Activated naive CD8-positive, alpha-beta T cell treated with anti-CD3 and anti-CD28 coated beads, Interleukin-2, amount 50 U/mL, for 16 hours (primary cell): ENCODE data around the gene CD163.
"Not testable (repeated sequence)": the region's sequence is repeated elsewhere in the genome, so short reads cannot be mapped to it uniquely, and the experiment has no call there.

Source experiments
- DNase-seq: peaks from one replicate; pipeline ENCODE4 v3.0.0-alpha.2; 2020; ENCODE audit warnings: low read depth, low spot score

CD163 gene

DNA sequence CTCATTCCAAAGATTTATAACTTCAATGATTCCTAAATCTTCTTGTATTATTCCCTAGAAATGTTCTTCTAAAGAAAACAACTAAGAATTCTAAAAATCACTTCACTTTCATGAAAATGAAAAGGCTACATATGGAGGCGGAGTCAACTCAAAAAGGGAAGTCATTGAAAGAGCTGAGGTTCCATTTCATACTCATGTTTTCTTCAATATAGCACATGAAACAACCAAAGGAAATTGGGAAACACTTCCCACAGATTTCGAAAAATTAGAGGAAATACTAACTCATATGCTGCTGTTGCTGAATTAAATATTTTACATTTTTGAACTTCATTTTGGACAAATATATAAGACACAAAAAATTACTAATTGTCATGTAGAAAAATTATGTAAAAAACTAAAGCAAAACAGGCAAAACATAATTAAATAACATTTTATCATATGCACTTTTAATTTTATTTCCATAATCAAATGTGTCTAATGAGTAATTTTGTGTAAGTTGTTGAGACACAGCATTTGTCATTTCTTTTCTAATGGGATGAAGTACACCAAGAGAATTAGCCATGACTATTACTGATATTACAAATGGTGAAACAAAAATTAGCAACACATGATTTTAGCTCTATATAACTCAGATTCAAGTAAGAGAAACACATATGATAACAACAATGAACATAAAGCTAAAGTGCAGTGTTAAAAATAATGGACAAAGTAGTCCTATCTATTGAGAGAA, at the start of gene CD163:
Gene CD163, minus strand, starts transcription at position 92 of the 730 bp plus-strand sequence. Its CDS starts 87 bp downstream, at position 5.
- DNase-seq: no peak

DNA sequence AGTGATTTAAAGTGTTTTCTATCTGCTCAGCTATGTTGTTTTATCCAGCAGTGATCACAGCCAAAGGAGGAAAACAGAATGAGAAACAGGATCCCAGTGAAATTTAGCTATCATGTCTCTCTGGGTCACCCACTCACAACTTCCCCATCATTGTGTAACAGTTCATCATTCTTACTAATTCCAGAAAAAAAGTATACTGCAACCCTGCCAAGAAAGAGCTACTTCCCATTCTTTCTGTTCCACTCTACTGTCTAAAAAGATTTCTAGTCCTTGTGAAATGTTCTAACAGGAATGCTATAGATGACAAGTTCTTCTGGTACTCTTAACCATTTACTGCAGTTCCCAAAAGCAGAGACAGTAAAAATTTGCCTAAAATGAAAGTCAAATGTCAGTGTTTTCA, 39.2 kb upstream of the CD163 start:
- DNase-seq: no peak

DNA sequence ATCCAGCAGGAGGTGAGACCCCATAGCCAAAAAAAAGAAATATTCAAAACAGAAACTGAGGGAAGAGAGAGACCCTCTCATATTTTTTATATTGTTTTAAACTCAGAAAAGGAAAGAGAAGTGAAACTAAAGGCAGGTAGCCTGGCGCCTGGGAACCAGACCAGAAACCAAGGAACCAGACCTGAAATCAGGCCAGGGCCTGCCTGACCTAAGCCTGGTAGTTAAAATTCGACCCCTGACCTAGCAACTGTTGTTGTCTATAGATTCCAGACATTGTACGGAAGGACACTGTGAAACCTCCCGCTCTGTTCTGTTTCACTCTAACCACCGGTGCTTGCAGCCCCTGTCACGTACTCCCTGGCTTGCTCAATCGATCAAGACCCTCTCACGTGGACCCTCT, 38.5 kb upstream of the CD163 start:
- DNase-seq: no peak

DNA sequence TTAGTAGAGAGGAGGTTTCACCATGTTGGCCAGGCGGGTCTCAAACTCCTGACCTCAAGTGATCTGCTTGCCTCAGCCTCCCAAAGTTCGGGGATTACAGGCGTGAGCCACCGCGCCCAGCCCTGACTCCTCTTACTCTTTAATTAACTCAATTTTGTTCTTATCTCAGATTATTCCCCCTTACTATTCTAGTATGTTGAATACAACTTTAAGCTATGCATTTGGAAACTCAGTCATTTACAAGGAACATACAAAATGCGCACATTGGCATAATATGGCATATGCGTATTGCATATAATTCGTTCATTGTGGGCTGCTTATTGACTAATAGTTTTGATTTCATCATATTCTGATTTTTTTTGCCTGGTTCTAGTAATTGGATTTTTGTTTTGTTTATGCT, 10.8 kb upstream of the CD163 start:
- DNase-seq: no peak

DNA sequence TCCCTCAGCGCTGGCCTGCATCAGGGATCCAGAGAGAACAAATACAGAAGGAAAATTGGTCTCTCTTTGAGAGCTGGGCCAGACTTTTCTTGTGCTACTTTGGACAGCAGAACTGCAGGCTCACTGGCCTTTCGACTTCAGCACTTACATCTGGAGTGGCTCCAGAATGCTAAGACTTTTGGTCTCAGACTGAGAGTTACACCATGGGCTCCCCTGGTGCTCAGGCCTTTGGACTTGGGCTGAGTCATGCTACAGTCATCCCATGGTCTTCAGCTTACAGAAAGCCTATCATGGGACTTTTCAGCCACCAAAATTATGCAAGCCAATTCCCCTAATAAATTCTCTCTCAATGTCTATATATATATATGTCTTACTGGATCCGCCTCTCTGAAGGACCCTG, 9.0 kb upstream of the CD163 start:
- no peak for DNase-seq

DNA sequence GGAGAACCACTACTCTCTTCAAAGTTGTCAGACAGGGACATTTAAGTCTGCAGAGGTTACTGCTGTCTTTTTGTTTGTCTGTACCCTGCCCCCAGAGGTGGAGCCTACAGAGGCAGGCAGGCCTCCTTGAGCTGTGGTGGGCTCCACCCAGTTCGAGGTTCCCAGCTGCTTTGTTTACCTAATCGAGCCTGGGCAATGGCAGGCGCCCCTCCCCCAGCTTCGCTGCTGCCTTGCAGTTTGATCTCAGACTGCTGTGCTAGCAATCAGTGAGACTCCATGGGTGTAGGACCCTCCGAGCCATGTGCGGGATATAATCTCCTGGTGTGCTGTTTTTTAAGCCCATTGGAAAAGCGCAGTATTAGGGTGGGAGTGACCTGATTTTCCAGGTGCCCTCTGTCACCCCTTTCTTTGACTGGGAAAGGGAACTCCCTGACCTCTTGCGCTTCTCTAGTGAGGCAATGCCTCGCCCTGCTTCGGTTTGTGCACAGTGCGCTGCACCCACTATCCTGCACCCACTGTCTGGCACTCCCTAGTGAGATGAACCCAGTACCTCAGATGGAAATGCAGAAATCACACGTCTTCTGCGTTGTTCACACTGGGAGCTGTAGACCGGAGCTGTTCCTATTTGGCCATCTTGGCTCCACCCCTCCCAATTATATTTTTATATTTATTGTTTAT, 6.4 kb upstream of the CD163 start:
- DNase-seq: not testable (repeated sequence)

DNA sequence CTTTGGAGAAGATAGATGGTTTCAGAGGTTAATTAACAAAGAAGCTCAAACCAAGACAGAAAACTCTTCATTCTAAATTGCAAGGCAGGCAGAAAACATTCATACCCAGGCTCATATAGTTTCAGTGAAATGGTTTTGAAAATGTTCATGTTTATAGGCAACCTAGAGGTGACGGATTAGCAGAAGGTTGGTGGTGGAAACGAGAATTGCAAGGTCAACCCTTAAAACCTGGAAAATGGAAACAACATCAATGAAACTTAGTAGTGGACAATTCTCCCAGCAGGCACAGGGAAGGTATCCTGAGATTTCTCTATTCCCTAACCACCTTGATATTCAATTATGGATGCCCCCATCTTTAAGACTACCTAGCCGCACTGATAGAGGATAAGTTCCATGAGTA, 965 bp downstream of the CD163 start:
- DNase-seq: no peak

DNA sequence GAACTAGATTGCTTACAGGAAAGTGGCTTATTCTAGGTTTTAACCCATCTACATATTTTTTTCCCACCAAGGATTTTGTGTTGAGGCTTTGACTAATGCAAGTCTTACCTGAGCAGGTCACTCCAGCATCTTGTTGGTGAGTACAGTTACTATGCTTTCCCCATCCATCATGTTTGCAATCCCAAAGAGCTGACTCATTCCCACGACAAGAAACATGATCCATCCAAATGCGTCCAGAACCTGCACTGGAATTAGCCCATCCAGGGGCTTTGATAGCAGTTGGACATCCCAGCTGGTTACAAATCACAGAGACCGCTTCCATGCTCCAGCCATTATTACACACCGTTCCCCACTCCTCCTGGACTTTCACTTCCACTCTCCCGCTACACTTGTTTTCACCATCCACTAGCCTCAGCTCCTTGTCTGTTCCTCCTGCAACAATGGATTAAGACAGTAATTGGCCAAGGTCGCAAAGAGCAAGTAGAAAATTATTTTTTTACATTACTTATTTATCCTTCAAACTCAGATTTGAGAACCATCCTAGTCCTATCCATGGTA, 2.5 kb downstream of the CD163 start:
- DNase-seq: no peak

DNA sequence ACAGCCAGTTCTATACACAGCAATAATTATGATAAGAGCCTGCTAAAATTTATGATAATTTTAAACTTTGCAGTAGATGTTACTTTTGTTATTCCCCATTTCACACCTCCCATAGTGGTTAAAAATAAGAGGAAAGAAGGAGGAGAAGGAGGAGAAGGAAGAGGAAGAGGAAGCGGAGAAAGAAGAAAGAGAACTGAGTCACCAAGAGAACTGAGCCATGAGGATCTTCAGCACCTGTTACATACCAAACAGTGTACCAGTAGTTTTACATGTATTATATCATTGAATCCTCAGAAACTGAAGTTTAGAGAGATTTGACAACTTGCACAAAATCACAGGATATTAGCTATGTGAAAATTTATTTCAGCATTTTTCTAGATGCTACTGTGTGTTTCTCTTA, 3.9 kb downstream of the CD163 start:
- DNase-seq: no peak

DNA sequence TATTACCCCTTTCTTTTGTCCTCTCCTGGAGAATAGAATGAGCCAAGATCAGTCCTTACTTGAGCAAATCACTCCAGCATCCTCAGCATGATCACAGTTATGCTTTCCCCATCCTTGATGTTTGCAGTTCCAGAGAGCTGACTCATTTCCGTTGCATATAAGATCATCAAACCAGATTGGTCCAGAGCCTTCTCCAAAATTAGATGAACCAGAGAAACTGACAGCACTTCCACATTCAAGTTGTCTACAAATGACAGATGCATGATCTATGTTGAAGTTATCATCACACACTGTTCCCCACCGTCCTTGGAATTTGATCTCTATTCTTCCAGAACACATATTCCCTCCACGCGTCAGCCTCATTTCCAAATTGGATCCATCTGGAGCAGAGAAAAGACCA, 4.8 kb downstream of the CD163 start:
- DNase-seq: no peak

DNA sequence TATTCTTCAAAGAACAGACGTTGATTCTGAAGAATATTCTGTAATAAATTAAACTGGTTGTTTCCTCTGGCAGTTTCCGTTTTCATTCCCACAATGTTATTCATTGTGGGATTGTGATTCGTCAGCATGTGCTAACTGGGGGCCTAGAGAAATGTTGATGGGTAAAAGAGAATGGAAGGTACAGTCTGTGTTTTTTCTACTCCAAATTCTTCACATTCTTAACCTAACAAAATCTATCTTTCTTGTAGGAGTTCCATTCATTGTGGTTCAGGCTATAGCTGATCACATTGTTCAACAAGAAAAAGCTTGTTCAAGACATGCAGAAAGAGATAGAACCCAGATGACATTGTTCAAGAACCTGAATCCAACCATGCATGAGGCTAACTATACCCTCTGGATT, 5.9 kb downstream of the CD163 start:
- DNase-seq: no peak

DNA sequence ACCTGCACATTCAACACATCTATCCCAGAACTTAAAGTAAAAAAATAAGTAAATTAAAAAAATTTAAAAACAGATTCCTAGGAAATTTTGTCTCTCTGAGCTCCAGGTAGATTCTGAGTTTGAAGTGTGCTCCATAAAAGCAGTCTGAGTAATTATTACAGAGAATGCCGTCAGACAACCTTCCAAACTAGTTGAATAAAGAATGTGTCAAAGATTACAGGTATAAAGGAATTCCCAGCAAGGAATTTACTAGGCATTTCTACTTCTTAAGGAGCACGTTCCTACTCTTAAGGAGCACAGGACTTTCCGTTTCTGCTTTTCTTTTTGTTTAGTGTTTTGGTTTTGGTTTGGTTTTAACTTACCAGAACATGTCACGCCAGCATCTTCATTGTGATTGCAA, 7.1 kb downstream of the CD163 start:
- no peak for DNase-seq

DNA sequence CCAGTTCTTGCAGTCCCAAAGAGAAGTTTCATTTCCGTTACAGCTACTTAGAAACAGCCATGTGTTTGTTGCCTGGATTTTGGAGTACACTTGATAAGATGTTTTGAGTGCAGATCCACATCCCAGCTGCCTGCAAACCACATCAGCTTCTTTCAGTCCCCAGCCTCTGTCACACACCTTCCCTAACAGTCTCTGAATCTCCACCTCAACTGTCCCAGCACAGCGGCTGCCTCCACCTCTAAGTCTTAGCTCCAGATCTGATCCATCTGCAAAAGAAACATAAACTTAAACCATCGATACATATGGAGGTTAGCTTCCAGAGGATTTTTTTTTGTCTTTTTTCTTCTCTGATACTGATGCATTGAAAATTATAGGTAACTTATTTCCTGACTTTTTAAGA, 8.4 kb downstream of the CD163 start:
- no peak for DNase-seq

DNA sequence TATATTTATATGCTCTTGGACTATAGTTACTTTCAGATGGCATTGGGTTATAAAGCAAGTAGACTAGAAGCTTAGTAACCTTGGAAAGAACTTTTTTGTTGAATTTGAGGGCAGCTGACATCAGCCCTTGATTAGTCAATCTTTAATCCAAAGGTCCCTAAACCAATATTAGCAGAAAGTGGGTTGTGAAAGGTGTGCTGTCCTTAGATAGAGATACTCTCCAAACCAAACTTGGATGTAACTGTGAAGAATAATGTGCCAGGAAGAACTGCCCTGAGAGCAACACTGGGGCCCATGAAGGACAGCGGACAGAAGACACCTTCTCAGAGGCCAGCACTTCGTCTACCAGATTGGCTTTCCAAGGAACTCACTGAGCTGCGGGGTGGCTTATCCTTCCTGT, 10.6 kb downstream of the CD163 start:
- no peak for DNase-seq

DNA sequence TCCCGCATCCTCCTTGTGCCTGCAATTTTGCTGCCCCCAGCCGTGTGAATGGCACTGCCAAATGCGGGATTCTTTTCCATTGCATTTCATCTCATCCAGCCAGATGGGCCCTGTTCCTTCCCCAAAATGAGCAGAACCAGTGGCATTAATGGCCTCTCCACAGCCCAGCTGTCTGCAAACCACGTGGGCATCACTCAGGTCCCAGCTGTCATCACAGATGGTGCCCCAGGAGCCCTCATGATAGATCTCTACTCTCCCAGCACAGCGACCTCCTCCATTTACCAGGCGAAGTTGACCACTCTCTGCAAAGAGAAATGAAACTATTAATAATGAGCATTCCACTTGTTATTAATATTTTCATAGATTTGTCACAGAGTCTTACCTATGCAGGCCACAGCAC, 17.1 kb downstream of the CD163 start:
- no peak for DNase-seq

DNA sequence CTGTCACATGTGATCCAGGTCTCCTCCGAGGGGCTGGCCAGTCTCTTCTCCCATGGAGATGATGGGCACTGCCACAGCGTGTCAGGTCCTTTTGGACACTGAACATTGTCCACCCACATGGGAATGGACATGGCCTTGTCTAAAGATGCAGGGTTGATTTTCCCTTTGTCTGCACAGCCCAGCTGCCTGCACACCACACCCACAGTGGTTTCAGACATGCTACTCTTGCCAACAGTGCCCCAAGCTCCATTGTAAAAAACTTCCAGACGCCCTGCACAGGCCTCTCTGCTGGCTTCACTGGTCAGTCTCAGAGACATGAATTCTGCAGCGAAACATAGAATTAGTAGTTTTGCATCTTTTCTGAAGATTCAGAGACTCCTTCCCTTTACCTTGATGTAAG, 18.5 kb downstream of the CD163 start:
- DNase-seq: no peak

DNA sequence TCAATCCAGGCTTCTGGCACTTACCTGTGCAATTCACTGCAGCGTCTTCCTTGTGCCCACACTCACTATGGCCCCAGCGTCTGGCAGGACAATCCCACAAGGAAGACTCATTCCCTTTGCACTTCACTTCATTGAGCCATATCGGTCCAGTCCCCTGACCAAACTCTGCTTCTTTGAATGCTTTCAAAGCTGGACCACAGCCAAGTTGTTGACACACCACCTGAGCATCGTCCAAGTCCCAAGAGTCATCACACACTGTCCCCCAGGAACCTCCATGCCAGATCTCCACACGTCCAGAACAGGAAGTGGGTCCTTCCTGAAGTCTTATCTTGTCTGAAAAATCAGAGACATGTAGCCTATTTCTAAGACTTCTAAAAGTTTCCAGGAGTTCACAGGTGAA, 20.2 kb downstream of the CD163 start:
- no peak for DNase-seq

DNA sequence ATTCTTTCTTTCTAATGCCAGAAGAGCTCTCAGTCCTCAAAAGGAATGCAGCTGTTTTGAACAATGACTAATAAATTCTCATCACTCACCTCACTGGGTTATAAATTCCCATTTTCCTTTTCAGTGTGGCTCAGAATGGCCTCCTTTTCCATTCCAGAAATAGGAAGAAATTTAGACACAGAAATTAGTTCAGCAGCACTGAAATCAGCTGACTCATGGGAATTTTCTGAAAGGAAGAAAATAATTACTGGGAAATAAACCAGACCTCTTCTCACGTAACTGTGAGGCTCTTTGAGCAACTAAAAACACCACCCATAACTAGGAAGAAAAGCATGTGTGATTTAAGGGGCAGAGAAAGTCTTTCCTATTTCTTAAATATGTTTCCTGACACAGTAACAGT, 23.8 kb downstream of the CD163 start:
- DNase-seq: no peak

DNA sequence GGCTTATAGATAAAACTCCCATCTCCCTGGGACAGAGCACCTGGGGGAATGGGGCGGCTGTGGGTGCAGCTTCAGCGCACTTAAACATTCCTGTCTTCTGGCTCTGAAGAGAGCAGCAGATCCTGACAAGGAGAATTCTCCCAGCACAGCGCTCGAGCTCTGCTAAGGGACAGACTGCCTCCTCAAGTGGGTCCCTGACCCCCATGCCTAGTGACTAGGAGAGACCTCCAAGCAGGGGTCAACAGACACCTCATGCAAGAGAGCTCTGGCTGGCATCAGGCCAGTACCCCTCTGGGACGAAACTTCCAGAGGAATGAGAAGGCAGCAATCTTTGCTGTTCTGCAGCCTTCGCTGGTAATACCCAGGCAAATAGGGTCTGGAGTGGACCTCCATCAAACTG, 31.5 kb downstream of the CD163 start:
- DNase-seq: no peak

DNA sequence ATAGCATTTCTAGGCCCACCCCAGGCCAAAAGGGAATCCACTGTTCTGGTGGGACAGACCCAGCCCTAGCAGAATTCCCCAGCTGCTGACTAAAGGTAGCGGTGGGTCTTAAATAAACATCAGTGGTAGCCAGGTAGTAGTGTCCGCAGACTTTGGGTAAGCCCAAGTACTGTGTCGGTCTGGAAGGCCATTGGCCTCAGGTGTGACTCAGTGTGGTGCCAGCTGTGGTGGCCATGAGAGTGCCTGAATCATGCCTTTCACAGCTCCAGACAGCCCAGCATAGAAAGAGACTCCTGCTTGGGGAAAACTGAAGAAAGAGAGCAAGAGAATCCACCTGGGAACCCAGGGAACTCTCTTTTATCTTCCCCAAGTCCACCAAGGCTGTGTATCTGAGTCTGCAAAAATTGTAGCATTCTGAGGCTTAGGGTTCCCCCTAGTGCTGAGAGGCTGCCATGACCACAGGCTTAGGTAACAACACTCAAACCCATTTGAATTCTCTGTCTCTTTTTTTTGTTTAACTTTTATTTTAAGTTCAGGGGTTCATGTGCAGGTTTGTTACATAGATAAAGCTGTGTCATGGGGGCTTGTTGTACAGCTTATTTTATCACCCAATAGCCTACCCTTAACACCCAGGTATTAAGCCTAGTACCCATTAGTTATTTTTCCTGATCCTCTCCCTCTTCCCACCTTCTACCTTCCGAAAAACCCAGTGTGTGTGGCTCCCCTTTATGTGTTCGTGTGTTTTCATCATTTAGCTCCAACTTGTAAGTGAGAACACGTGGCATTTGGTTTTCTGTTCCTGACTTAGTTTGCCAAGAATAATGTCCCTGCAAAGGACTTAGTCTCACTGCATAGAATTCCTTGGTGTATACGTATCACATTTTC, 43.0 kb downstream of the CD163 start:
- no peak for DNase-seq

DNA sequence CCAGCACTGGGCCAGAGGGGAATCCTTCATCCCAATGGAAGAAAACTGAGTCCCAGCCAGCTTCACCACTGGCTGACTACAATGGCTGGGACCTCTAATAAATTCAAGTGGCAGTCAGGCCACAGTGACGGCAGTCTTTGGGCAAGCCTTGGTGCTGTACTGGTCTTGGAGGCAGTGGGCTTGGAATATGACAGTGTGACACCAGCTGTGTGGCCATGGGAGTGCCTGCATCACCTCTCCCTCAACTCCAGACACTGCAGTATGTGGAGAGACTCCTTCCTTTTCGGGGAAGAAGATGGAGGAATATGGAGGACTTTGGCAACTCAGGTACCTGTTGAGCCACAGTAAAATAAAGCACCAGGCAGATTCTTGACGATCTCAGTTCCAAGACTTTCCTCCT, 43.6 kb downstream of the CD163 start:
- DNase-seq: no peak

DNA sequence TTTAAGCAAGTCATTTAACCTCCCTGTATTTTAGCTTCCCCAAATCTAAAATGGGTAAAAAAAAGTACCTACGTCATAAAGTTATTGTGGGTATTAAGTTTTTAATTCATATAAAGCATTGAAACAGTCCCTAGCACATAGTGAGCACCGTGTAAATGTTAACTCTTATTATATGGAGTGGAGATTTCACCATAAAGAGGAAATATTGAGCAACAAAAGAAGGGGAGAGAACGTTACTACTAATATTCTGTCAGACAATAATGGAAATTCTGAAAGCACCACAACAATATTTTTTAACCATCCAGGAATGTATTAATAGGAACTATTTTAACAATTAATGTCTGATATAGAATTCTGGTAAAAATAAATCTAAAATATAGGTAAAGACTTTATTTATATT, 51.8 kb downstream of the CD163 start:
- no peak for DNase-seq
